Measurements from ENCODE around the gene PSEN1.

GRCh38 chr14:73262427-73263183 lies 126.3 kb downstream of the PSEN1 start:
- TF ChIP-seq CTCF (IDR thresholded peaks at IDR 0.05) (no peak), POLR2A (IDR thresholded peaks at IDR 0.05) (no peak)

All from gastroesophageal sphincter (tissue), 3 donors.